Measurements from ENCODE around the gene NOS1.

NOS1 gene

DNA sequence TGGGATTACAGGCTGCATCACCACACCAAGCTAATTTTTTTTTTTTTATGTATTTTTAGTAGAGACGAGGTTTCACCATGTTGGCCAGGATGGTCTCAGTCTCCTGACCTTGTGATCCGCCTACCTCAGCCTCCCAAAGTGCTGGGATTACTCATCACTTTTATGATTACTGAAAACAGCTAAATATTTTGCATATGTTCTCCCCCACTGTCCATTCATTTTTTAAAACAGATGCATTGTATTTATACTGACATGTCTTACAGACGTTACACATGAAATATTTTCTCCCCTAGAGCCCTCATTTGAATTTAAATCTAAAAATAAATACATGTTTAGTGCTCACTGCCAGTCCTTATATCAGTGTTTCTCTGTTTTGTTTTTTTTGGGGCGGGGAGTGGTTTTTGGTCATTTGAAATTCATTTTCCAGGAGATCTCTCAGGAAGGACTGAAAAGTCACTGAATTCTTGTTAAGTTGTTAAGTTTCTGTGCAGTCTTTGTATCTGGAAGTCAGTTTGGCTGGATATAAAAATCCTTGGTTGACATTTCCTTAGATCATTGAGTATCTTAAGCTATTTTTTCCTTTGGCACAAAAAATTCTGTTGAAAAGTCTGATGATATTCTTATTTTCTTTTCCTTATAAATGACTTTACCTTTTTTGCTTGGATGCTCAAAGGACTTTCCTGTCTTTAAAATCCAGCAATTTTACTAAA is 180.5 kb downstream of the NOS1 start:
- no peak for DNase-seq (ENCODE audit: low spot score)

DNA sequence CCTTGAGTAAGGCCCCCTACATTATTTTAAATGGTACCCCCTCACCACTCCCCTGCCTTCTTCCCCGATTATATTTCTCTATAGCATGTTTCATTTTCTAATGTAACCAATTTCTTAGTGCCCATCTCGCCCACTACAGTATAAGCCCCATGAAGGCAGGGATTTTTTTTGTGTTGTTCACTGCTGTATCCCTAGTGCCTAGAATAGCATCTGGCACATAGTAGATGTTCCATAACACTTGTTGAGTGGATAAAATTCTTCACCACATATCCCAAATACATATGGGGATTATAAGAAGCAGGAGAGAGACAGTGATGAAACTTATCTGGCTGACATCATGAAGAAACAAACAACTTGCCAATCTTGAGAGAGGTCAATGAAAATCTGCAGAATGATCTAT is 182.7 kb downstream of the NOS1 start:
- DNase-seq (ENCODE audit: low spot score) (no peak), FAIRE-seq (no peak)

More for the DNA sequence above, 180.5 kb downstream of the NOS1 start:
- FAIRE-seq: no peak

DNA sequence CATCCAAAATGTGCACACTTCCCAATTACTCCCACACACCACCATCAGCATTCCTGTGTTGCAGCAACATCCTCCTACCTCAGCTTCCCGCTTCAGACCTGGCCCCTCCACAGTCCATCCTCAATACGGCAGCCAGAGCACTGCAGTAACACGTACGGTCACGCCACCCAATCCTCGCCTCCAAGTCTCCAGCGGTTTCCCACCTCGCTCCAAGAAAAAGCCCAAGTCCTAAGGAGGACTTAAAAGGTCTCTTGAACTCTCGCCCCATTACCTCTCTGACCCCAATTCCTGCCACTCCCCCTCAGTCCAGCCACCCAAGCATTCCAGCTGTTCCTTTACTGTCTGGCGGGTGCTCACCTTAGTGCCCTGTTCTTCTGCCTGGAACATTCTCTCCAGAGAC is 183.1 kb downstream of the NOS1 start:
- no peak for DNase-seq (ENCODE audit: low spot score)
- no peak for FAIRE-seq

DNA sequence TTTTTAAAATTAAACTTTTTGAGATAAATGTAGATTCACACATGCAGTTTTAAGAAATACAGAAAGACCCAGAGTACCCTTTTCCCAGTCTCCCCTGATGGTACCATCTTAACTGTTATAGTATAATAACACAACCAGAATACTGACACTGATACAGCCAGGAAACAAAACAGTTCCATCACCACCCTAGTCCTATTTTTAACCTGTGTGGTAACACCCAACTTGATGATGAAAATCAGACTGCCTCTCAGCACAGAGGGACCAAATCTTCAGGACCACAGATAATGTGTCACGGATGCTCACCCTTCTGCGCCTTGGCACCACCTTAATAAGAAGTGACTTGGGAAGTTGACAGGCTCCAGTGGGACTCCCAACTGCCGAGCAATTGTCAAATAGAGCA is 189.3 kb downstream of the NOS1 start:
- DNase-seq (ENCODE audit: low spot score): no peak
- FAIRE-seq: no peak

DNA sequence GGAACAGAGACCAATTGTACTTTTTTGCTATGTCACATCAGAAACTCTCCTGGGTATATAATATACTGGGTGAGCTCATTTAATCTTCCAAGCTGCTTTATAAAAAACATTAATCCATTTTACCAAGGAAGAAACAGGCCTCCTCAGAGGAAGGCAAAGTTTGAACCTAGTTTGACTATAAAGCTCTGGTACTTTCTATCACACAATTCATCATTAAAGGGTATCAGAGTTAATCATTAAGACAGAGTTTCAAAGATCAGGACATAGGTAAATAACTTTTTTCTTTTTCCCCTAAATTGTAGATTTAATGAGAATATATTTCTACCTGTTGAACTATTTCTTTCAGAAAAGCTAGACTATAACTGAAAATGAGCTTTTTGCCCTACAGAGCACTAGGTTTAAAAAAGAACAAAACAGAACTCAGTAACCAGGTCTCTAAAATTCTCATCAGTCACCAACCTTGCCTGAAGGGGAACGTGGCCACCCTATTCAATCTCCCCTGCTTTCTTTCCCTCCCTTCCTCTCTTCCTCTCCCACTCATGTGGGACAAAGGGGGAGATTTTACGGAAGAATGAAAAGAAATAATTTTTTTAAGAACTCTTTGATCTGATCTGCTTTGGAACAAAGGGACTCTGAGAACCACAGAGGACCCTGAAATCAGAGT is 189.8 kb downstream of the NOS1 start:
- no peak for FAIRE-seq
- DNase-seq (ENCODE audit: low spot score): no peak

DNA sequence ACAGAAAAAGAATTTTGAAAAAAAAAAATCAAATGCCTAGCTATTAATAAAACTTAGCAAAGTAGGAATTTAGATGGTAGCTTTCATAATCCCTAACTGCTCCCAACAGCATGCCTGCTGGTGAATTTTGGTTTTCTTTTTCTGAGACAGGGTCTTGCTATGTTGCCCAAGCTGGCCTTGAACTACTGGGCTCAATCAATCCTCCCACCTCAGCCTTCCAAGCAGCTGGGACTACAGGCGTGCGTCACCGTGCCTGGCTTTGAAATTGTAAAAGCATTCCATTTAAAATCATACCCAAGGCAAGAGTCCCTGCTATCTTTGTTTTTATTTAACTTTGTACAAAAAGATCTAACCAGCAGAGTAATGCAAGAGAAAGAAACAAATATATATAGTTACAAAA is 191.9 kb downstream of the NOS1 start:
- no peak for DNase-seq (ENCODE audit: low spot score)
- no peak for FAIRE-seq

DNA sequence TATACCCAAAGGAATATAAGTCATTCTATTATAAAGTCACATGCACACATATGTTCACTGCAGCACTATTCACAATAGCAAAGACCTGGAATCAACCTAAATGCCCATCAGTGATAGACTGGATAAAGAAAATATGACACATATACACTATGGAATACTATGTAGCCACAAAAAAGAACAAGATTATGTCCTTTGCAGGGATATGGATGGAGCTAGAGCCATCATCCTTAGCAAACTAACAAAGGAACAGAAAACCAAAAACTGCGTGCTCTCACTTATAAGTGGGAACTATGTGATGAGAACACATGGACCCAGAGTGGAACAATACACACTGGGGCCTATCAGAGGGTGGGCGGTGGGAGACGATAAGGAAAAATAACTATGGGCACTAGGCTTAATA is 192.4 kb downstream of the NOS1 start:
- FAIRE-seq (no peak), DNase-seq (ENCODE audit: low spot score) (no peak)

DNA sequence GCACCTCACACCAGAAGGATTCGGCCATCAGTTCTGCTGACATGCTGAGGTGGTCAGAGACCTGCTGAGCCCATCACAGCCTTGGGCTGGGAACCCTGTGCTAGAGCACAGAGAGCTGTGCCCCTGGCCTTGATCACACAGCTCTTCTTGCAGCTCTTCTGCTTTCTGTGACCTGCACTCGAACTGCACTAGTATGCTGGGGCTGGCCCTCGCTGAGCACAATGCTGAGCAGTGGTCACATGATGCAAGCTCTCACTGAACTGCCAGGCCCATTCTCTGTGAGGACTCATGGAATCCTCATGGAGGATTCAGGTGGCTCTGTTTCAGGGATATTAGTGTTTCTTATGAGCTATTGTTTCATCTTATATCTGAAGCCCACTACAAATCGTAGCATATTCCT is 193.7 kb downstream of the NOS1 start:
- DNase-seq (ENCODE audit: low spot score): no peak
- no peak for FAIRE-seq

DNA sequence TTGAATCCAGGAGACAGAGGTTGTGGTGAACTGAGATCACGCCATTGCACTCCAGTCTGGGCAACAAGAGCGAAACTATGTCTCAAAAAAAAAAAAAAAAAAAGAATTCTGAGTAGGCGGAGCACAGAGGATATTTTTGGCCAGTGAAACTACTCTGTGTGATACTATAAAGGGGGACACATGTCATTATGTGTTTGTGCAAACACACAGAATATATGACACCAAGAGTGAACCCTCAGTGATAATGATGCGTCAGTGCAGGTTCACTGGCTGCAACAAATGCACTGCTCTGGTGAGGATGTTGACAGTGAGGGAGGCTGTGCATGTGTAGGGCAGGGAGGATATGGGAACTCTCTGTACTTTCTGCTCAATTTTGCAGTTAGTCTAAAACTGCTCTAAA is 195.3 kb downstream of the NOS1 start:
- FAIRE-seq: no peak

DNA sequence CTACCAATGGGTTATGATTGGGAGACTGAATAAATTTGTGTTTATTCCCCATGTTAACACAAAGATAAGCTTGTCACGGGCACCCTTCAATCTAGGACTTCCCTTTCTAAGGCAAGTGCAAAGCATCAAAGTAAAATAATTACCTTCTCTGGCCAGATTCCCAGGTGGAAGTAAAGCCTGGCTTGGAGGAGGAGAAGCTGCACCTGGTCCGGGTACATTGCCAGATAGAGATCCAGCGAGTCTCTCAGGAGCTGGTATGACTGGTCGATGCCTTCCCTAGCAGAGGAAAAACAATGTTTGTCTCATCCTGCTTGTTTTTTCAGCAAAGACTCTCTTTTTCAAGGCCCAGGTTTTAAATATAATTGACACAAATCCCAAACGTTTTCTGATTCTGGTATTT is 196.1 kb downstream of the NOS1 start:
- DNase-seq (ENCODE audit: low spot score) (no peak), FAIRE-seq (no peak)

More for the DNA sequence above, 195.3 kb downstream of the NOS1 start:
- no peak for DNase-seq (ENCODE audit: low spot score)

DNA sequence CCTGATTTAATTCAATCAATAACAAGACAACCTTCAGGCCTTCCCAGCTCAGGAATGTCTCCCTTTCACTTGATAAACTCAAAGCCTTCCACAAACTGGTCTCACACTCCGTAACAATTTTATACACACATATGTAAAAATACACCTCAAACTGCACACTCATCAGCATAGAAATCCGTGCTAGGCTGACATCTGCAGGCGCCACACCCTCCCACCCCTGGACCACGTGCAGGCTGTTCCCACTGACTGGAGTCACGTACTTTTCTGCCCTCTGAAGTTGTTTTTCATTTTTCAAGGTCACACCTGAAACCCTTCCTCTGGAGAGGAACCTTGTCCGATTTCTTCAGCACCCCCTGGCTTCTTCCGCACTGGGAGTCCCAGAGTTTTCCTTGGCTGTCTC is 198.8 kb downstream of the NOS1 start:
- DNase-seq (ENCODE audit: low spot score): no peak
- no peak for FAIRE-seq

DNA sequence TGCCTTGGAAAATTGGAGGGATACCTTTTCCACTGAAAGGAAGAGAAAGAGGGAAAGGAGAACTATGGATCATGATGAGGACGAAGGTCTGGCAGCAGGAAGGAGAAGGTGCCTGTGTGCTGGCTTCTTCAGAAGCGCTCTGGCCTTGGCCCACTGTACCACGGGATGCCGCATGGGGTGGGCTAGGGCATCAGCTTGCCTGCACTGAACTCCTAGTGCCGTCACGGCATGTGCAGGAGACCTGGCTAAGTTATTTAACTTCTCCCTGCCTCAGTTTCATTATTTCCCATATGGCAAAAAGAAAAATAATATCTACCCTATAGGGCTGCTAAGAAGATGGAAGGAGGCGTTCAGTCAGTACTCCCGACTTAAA is 199.3 kb downstream of the NOS1 start:
- DNase-seq (ENCODE audit: low spot score) (no peak), FAIRE-seq (no peak)

DNA sequence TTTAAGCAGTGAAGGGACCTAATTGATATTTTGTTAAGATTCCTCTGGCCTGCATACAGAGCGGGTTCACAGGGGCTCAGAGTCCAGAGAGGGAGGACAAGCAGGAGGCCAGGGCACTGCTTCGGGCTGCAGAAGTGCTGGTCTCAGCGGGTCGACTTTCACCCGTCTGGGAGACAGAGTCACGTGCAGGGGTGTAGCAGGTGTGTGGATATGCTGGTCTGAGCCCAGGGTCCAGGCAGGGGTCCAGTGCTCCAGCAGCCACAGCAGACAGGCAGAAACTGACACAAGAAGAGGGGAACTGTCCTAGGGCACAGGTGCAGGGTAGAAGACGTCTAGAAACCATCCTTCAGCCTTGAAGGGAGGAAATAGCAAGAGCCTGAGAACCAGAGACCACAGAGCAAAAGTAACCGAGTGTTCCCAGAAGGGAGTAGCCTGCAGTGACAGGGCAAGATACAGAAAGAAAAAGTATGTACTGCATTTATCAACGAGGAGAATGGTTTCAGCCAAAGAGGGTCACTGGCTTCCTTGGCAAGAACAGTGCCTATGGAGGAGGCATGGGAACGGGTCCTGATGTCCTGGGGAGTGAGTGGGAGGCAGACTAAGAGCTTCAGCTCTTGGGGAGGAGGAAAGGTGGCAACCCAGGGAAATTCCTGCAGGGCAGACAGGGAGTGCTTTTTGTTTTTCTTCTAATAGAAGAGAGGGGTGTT is 199.8 kb downstream of the NOS1 start:
- no peak for FAIRE-seq
- no peak for DNase-seq (ENCODE audit: low spot score)

DNA sequence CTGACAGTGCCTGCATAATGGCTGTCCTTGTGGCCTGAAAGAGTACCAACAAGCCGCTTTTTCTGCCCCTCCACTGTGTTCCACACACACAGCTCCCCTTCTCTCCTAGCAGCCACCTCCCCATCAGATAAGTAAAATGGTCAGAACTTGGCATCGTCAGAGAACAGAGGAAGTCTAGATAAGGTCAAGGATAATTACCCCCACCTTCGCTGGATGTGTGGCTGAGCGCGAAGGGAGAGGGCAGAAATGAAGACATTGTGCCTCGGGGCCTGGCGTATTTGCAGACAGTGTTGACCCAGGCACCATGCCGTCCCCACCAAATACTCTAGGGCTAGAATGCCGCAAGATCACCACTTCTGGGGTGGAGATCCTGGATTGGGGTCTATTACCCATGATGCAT is 201.8 kb downstream of the NOS1 start:
- FAIRE-seq (no peak), DNase-seq (ENCODE audit: low spot score) (no peak)

DNA sequence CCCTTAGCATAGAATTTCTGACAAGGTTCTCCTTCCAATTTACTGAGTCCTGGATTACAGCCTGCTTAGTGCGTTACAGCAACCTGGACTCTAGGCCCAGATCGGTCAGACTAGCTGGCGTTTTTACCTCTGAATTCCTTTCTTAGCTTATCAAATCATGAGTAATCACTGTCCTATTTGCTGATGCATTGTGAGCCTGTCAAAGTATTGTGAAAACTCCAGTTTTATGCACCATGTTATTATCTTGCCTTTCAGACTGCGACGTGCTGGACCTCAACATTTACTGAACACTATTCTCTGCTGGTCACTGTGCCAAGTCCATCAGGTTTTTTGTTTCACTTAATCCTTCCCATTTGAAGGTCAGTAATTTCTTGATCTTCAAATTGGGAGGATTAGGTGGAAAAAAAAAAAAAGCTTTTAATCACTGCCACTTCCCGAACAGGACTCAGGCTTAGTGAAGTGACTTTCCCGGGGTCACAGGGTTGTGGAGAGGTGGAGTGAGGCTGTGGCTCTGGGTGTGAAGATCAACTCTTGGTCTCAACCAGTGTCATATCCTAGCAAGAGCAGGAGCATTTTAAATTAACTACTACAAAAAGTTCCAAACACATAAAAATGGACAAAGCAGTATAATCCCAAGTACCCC is 202.4 kb downstream of the NOS1 start:
- no peak for DNase-seq (ENCODE audit: low spot score)

More for the DNA sequence above, 202.4 kb downstream of the NOS1 start:
- FAIRE-seq: no peak

All from RCC 7860 (cell line).